Measurements from ENCODE around the gene ZNF497.

- no peak for TF ChIP-seq SP1 (IDR thresholded peaks at IDR 0.05; ENCODE audit: low read depth, low read length)
- no peak for TF ChIP-seq TCF12 (IDR thresholded peaks at IDR 0.05; ENCODE audit: low read depth, low read length)
- no peak for TF ChIP-seq POLR2AphosphoS5 (IDR thresholded peaks at IDR 0.05; ENCODE audit: low read length)
- no peak for TF ChIP-seq ELK1 (IDR thresholded peaks at IDR 0.05; ENCODE audit: low read depth, low read length)
- no peak for TF ChIP-seq GABPA (IDR thresholded peaks at IDR 0.05; ENCODE audit: low read depth)
- no peak for TF ChIP-seq SMAD1 (IDR thresholded peaks at IDR 0.05; ENCODE audit: low read depth, partially characterized antibody)
- TF ChIP-seq CTCF (IDR thresholded peaks at IDR 0.05 in 2 of 3, conservative IDR thresholded peaks at IDR 0.05 in 1 of 3; ENCODE audit: control insufficient read depth in 2 of 3, extremely low read depth in 1 of 3, insufficient read depth in 1 of 3, low read depth in 3 of 3, low read length in 3 of 3), result no peak
- no peak for TF ChIP-seq ATF3 (IDR thresholded peaks at IDR 0.05; ENCODE audit: borderline replicate concordance, extremely low read depth, low read depth, low read length)
- no peak for TF ChIP-seq TAF1 (IDR thresholded peaks at IDR 0.05; ENCODE audit: borderline replicate concordance, low read depth, low read length)
- no peak for TF ChIP-seq EZH2 (IDR thresholded peaks at IDR 0.05; ENCODE audit: borderline replicate concordance, control insufficient read depth, low read depth, low read length)
- no peak for TF ChIP-seq MAX (IDR thresholded peaks at IDR 0.05; ENCODE audit: low read depth, low read length)
Measured at GRCh38 chr19:58374200-58374599, 11.6 kb upstream of the ZNF497 start.

All from GM12878 (cell line).